HG03575 (cell line): Measurements from ENCODE around the gene EXO5.
"Not testable (repeated sequence)": the region's sequence is repeated elsewhere in the genome, so short reads cannot be mapped to it uniquely, and the experiment has no call there.

Source experiments
- ATAC-seq: cut with Tn5 transposase; IDR thresholded peaks from one replicate; pipeline ENCODE4 v1.9.1; 2021; ENCODE audit not compliant: unreplicated experiment, insufficient number of reproducible peaks, low FRiP score; ENCODE audit errors: extremely low read depth

The EXO5 gene

GRCh38 chr1:40535732-40536131 is 27.2 kb downstream of the EXO5 start:
- ATAC-seq, result no peak

- ATAC-seq, result no peak
Measured at GRCh38 chr1:40539338-40539737, 30.8 kb downstream of the EXO5 start.

- no peak for ATAC-seq
Measured at GRCh38 chr1:40546957-40547356, 38.4 kb downstream of the EXO5 start.

- no peak for ATAC-seq
Measured at GRCh38 chr1:40553017-40553416, 44.5 kb downstream of the EXO5 start.

- not testable (repeated sequence) for ATAC-seq
Measured at GRCh38 chr1:40554807-40555206, 46.2 kb downstream of the EXO5 start.

GRCh38 chr1:40556121-40556520 is 47.6 kb downstream of the EXO5 start:
- ATAC-seq, result no peak

GRCh38 chr1:40558241-40558640 is 49.7 kb downstream of the EXO5 start:
- ATAC-seq, result not testable (repeated sequence)

GRCh38 chr1:40562185-40562584 is 53.6 kb downstream of the EXO5 start:
- ATAC-seq, result no peak

GRCh38 chr1:40563266-40563665 is 54.7 kb downstream of the EXO5 start:
- ATAC-seq, result no peak

- ATAC-seq, result no peak
Measured at GRCh38 chr1:40564506-40564905, 55.9 kb downstream of the EXO5 start.

GRCh38 chr1:40564913-40565312 is 56.3 kb downstream of the EXO5 start:
- no peak for ATAC-seq
